Gastroesophageal sphincter (tissue), 4 donors: ENCODE measurements around the gene PRELP. TPM values are rescaled to one million over a fixed set of nuclear protein-coding genes. Genes with fewer than 3 reads are reported as not detected.

Source experiments
- ATAC-seq: fragments of 150-250 bp; one replicate; pipeline ENCODE4 v1.9.1; 2016; ENCODE audit warnings: mild to moderate bottlenecking, moderate library complexity
- H3K27ac ChIP-seq, 4 donors: fragments of 200-600 bp; sonication (generic) in 3 of 4; 1 replicate in 3 of 4; 2 replicates in 1 of 4; pipeline ENCODE4 v1.5.1; 2016 to 2019
- H3K27me3 ChIP-seq: fragments of 200-600 bp; sonication (generic); one replicate; pipeline ENCODE4 v1.5.1; 2019
- H3K36me3 ChIP-seq, 2 donors: fragments of 200-600 bp; sonication (generic); one replicate each; pipeline ENCODE4 v1.5.1; 2019; ENCODE audit warnings: control low read depth in 1 of 2
- H3K4me1 ChIP-seq, 3 donors: fragments of 200-600 bp; sonication (generic); 1 replicate in 2 of 3; 2 replicates in 1 of 3; pipeline ENCODE4 v1.5.1; 2016 to 2019; ENCODE audit warnings: control low read depth in 2 of 3
- H3K4me3 ChIP-seq, 2 donors: fragments of 200-600 bp; sonication (generic); one replicate each; pipeline ENCODE4 v1.5.1; 2019; ENCODE audit warnings: mild to moderate bottlenecking in 1 of 2, moderate library complexity in 1 of 2
- H3K9me3 ChIP-seq, 3 donors: fragments of 200-600 bp; sonication (generic); one replicate each; pipeline ENCODE4 v1.5.1; 2017 to 2019; ENCODE audit warnings: control low read depth in 2 of 3
- CTCF ChIP-seq, 4 experiments: fragments of 200-600 bp in 2 of 4; fragments of 450-650 bp in 2 of 4; sonication (generic) in 1 of 4; IDR thresholded peaks; one replicate each; pipeline ENCODE4 v1.5.1; 2017 to 2019; ENCODE audit warnings: antibody characterized with exemption in 4 of 4, mild to moderate bottlenecking in 2 of 4, moderate library complexity in 2 of 4
- EP300 ChIP-seq: sonication (generic); formaldehyde crosslinking; IDR thresholded peaks from one replicate; pipeline ENCODE4 v1.6.1; 2017; ENCODE audit warnings: antibody characterized with exemption, mild to moderate bottlenecking
- POLR2A ChIP-seq, 2 donors: fragments of 450-650 bp; IDR thresholded peaks; one replicate each; pipeline ENCODE4 v1.6.1; 2017; ENCODE audit warnings: antibody characterized with exemption in 2 of 2, mild to moderate bottlenecking in 2 of 2, moderate library complexity in 1 of 2
- POLR2AphosphoS5 ChIP-seq: sonication (generic); formaldehyde crosslinking; IDR thresholded peaks from one replicate; pipeline ENCODE4 v1.6.1; 2017; ENCODE audit warnings: antibody characterized with exemption
- WGBS, 2 donors: methylation state at CpG; one replicate each; pipeline ENCODE4 v1.1.5; 2018; ENCODE audit warnings: low coverage in 1 of 2; 5-methylcytosine and 5-hydroxymethylcytosine counted together
- total RNA-seq, 4 donors: library from RNA; depleted of rRNA; stranded (reverse); fragments of >200 nt; gene quantifications; one replicate each; pipeline ENCODE4 v1.1.0, GENCODE V29; 2016

The PRELP gene
- total RNA-seq, 4 donors from 2014 or later = 63.9 to 149 (median 66.1) TPM

DNA sequence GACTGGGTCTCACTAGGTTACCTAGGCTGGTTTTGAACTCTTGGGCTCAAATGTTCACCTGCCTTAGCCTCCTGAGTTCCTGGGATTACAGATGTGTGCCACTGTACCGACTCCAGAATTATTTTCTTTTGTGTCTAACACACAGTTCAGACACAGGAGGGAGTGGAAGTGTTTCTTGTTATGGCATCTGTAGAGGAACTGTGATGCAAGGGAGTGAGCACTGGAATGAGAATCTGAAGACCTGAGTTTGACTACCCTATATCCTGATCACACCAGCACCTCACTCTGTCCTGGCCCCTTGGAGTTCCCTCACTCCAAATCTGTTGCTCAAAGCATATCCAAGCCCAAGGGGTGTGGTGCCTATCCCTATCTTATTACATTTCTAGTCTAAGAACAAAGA lies 33.5 kb downstream of the PRELP start:
- no CpG with 5 or more reads among the region's 1 CpG for WGBS, 2 donors
- peak overlapping the region; percentile 67 to 88 (median 84) for H3K27ac ChIP-seq

GRCh38 chr1:203511513-203511912 lies 35.9 kb downstream of the PRELP start:
- H3K9me3 ChIP-seq = no peaks in the 10 kb centered on the region
- ATAC-seq = no peak
- H3K4me3 ChIP-seq = no peak overlapping the region
- no peaks in the 10 kb centered on the region for H3K27me3 ChIP-seq
- TF ChIP-seq POLR2A (IDR thresholded peaks at IDR 0.05) = no peak
- TF ChIP-seq EP300 = no peak
- TF ChIP-seq POLR2AphosphoS5 = no peak
- no peak for TF ChIP-seq CTCF (IDR thresholded peaks at IDR 0.05)
- WGBS, 2 donors = 63 to 78% methylated on average over 5 to 6 of the region's 6 CpGs
- H3K36me3 ChIP-seq = no peaks in the 10 kb centered on the region
- peaks cover 12 to 73% (median 30%) of the 10 kb centered on the region in 3 donors for H3K4me1 ChIP-seq
- H3K27ac ChIP-seq = peak overlapping the region in 2 of 4 donors; percentile 82 to 85

More for the DNA sequence above, 33.5 kb downstream of the PRELP start:
- H3K4me1 ChIP-seq = peaks cover 12 to 76% (median 34%) of the 10 kb centered on the region in 3 donors
- TF ChIP-seq POLR2A (IDR thresholded peaks at IDR 0.05) (no peak), EP300 (no peak), POLR2AphosphoS5 (no peak), CTCF (IDR thresholded peaks at IDR 0.05) (no peak)
- H3K4me3 ChIP-seq = no peak overlapping the region
- H3K9me3 ChIP-seq = no peaks in the 10 kb centered on the region
- H3K27me3 ChIP-seq = no peaks in the 10 kb centered on the region
- H3K36me3 ChIP-seq = no peaks in the 10 kb centered on the region
- no peak for ATAC-seq

DNA sequence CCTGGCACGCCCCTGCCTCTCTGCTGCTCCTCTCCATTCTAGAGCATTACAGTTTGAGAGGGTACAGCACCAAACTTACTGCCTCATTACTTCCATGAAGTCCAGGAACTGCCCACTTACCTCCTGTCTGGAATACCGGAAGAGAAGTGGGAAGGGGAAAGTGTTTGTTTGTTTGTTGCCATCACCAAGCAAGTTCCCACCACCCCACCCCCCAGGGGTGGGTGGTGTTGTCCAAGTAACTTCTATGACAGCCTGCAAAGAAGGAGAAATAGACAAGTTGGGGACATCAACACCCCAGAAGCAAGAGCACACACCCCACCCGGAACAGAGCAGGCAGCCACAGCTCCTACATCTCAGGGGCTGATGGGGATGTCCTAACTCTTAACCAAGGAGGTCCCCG lies 36.3 kb downstream of the PRELP start:
- Histone ChIP-seq H3K27ac (peak overlapping the region; percentile 75 to 88 (median 84)), H3K4me3 (no peak overlapping the region), H3K36me3 (no peaks in the 10 kb centered on the region), H3K4me1 (peaks cover 12 to 69% (median 26%) of the 10 kb centered on the region in 3 donors), H3K9me3 (no peaks in the 10 kb centered on the region), H3K27me3 (no peaks in the 10 kb centered on the region)
- no peak for ATAC-seq
- whole genome bisulfite sequencing, 2 donors = 67 to 83% methylated on average over 2 to 3 of the region's 4 CpGs
- no peak for TF ChIP-seq POLR2A (IDR thresholded peaks at IDR 0.05)
- TF ChIP-seq EP300 = no peak
- TF ChIP-seq CTCF (IDR thresholded peaks at IDR 0.05) = no peak
- no peak for TF ChIP-seq POLR2AphosphoS5

- Histone ChIP-seq H3K27me3 (no peaks in the 10 kb centered on the region), H3K36me3 (no peaks in the 10 kb centered on the region), H3K4me1 (peaks cover 12 to 63% (median 20%) of the 10 kb centered on the region in 3 donors), H3K27ac (peak overlapping the region; percentile 75 to 88 (median 84)), H3K4me3 (no peak overlapping the region), H3K9me3 (no peaks in the 10 kb centered on the region)
- 14 to 35% methylated on average over 1 of the region's 1 CpG for WGBS, 2 donors
- TF ChIP-seq EP300 (no peak), CTCF (IDR thresholded peaks at IDR 0.05) (no peak), POLR2A (IDR thresholded peaks at IDR 0.05) (no peak), POLR2AphosphoS5 (no peak)
- ATAC-seq = no peak
Observed at GRCh38 chr1:203512517-203512847, 36.9 kb downstream of the PRELP start.

- Histone ChIP-seq H3K9me3 (no peaks in the 10 kb centered on the region), H3K27me3 (no peaks in the 10 kb centered on the region), H3K4me3 (no peak overlapping the region), H3K27ac (peak overlapping the region; percentile 75 to 88 (median 84)), H3K36me3 (no peaks in the 10 kb centered on the region), H3K4me1 (peaks cover 12 to 58% (median 17%) of the 10 kb centered on the region in 3 donors)
- ATAC-seq = peak; percentile 83
- TF ChIP-seq POLR2A (IDR thresholded peaks at IDR 0.05) (no peak), POLR2AphosphoS5 (peak; percentile 91)
- WGBS, 2 donors = 5 to 13% methylated on average over 7 to 10 of the region's 10 CpGs
Observed at GRCh38 chr1:203512848-203513584, 37.4 kb downstream of the PRELP start.
